Psoas muscle (tissue), 8 donors: ENCODE measurements around the gene ZC3H12C. TPM values are rescaled to one million over a fixed set of nuclear protein-coding genes. Genes with fewer than 3 reads are reported as not detected.
A peak's percentile ranks its signal among the peaks of the same experiment; 100 is the strongest.

ENCODE experiments used
- ATAC-seq, 4 donors: fragments of 200-7000 bp; cut with Tn5 transposase; one replicate each; pipeline ENCODE4 v1.9.1; 2020; ENCODE audit warnings: moderate library complexity in 3 of 4, mild to moderate bottlenecking in 2 of 4
- DNase-seq, 2 donors: peaks; one replicate each; pipeline ENCODE4 v3.0.0-alpha.2; 2020
- H3K27ac ChIP-seq: fragments of 200-600 bp; one replicate; pipeline ENCODE4 v1.8.0; 2022
- H3K27me3 ChIP-seq, 3 donors: fragments of 200-600 bp in 1 of 3; one replicate each; pipeline versions ENCODE4 v1.6.1 to v1.8.0; 2013 to 2022; ENCODE audit warnings: low read length in 2 of 3, mild to moderate bottlenecking in 2 of 3, moderate library complexity in 1 of 3; ENCODE audit not compliant: insufficient read depth in 3 of 3
- H3K36me3 ChIP-seq, 2 donors: fragments of 200-600 bp in 1 of 2; one replicate each; pipeline versions ENCODE4 v1.6.1 to v1.8.0; 2013 to 2022; ENCODE audit warnings: low read depth in 1 of 2, mild to moderate bottlenecking in 1 of 2, moderate library complexity in 1 of 2; ENCODE audit not compliant: insufficient read depth in 1 of 2
- H3K4me1 ChIP-seq: fragments of 200-600 bp; one replicate; pipeline ENCODE4 v1.8.0; 2022
- H3K4me3 ChIP-seq: fragments of 200-600 bp; one replicate; pipeline ENCODE4 v1.8.0; 2022; ENCODE audit warnings: mild to moderate bottlenecking
- H3K9me3 ChIP-seq: fragments of 200-600 bp; one replicate; pipeline ENCODE4 v1.8.0; 2022
- WGBS, 3 donors: extraction: QIAGEN DNeasy Blood & Tissue Kit; methylation state at CpG; one replicate each; pipeline versions ENCODE4 v1.1.6 to v1.1.7; 2013; 5-methylcytosine and 5-hydroxymethylcytosine counted together
- intact Hi-C, 2 donors: fragments of 100-400 bp; cut with DNase I; formaldehyde crosslinking; loops; one replicate each; pipeline versions ENCODE4 v1.11.0 to v1.14.2; 2022
- polyA plus RNA-seq, 3 donors: library from polyadenylated mRNA; stranded (reverse); fragments of 200-250 nt; gene quantifications; one replicate each; pipeline ENCODE4 v1.2.3, GENCODE V29; 2013
- total RNA-seq, 4 donors: library from RNA; stranded (reverse); fragmentation: NEBNext Ultra II Directional in 2 of 4; extraction: Animal tissue kit (Norgen Biotek cat#: 25700) in 2 of 4; gene quantifications; one replicate each; pipeline versions ENCODE4 v1.2.1 to v1.2.4, GENCODE V29; 2021 to 2023
- TF ChIP-seq, protein P1 (sequence below): fragments of 200-600 bp; IDR thresholded peaks from one replicate; pipeline ENCODE4 v1.8.0; 2022; ENCODE audit warnings: antibody characterized with exemption
- donor health status: healthy with polysubstance abuse.
- donor health status: DM: no; HTN: no; CAD: no; lungs with moderate emphysema.
- donor health status: Bipolar disorder and iron deficiency.
- donor health status: healthy.
- donor health status: DM: yes; HTN: yes; CAD: no.
- donor health status: DM: no; HTN: no; CAD: no.
- donor health status: DM: no; HTN: no; CAD: no.
- donor health status: DM: yes; HTN: yes; CAD: no.

ZC3H12C gene
- total and polyA plus RNA-seq, 7 donors: 2.3 to 27.4 (median 17.5) TPM

DNA sequence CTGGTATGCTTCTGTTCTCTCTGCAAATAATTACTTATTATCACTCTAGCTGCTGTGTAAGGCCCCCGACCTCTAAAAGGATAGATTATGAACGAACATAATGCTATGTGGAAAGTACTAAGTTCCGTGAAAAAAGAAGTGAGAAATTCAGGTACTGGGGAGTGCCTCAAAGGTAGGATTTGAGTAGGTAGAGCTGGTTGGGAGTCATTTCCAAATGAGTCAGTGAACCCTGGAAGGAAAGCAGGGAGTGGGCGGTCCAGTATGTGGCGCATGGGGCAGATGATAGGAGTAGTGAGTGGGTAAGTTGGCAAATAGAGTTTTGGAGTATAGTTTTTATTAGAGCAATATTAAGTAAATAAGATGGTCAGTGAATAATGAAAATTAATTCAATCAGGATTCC, 2.4 kb downstream of the ZC3H12C start:
- Histone ChIP-seq H3K27me3 (no peaks in the 10 kb centered on the region), H3K27ac (no peak overlapping the region), H3K9me3 (no peaks in the 10 kb centered on the region), H3K36me3 (no peaks in the 10 kb centered on the region), H3K4me1 (peaks cover 36% of the 10 kb centered on the region), H3K4me3 (peak overlapping the region; percentile 7)
- ATAC-seq (no peak), DNase-seq (no peak)
- intact Hi-C loops: loop anchor here in 1 of 2 donors (10.0 kb wide), 1 partner anchor 91 kb away; no protein-coding TSS in a partner anchor
- TF ChIP-seq, protein P1, sequence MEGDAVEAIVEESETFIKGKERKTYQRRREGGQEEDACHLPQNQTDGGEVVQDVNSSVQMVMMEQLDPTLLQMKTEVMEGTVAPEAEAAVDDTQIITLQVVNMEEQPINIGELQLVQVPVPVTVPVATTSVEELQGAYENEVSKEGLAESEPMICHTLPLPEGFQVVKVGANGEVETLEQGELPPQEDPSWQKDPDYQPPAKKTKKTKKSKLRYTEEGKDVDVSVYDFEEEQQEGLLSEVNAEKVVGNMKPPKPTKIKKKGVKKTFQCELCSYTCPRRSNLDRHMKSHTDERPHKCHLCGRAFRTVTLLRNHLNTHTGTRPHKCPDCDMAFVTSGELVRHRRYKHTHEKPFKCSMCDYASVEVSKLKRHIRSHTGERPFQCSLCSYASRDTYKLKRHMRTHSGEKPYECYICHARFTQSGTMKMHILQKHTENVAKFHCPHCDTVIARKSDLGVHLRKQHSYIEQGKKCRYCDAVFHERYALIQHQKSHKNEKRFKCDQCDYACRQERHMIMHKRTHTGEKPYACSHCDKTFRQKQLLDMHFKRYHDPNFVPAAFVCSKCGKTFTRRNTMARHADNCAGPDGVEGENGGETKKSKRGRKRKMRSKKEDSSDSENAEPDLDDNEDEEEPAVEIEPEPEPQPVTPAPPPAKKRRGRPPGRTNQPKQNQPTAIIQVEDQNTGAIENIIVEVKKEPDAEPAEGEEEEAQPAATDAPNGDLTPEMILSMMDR: no peak
- 77 to 84% (median 83%) methylated on average over 5 of the region's 5 CpGs for WGBS, 3 donors

DNA sequence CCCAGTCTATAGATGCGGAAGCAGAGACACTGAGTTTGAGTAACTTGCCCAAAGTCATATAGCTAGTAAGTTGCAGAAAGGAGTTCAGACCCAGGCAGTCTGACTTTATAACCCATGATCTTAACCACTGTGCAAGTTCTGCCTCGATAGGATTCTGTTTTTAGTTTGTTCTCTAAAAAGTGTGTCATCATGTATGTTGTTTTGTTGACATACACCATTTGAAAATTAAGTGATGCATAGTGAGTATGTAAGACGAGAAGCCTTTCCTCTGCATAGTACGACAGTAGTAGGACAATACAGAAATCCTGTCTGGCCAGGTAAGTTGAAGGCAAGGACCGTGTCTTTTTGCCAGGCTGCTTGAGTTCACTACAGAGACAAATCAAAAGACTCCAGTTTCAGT, 3.3 kb downstream of the ZC3H12C start:
- Histone ChIP-seq H3K9me3 (no peaks in the 10 kb centered on the region), H3K27me3 (no peaks in the 10 kb centered on the region), H3K4me3 (no peak overlapping the region), H3K27ac (no peak overlapping the region), H3K4me1 (peaks cover 36% of the 10 kb centered on the region), H3K36me3 (no peaks in the 10 kb centered on the region)
- TF ChIP-seq, protein P1: no peak
- intact Hi-C loops: loop anchor here in 1 of 2 donors (10.0 kb wide), 1 partner anchor 92 kb away; no protein-coding TSS in a partner anchor
- no peak for ATAC-seq
- no peak for DNase-seq
- WGBS, 3 donors: 69 to 82% (median 75%) methylated on average over 5 of the region's 5 CpGs

DNA sequence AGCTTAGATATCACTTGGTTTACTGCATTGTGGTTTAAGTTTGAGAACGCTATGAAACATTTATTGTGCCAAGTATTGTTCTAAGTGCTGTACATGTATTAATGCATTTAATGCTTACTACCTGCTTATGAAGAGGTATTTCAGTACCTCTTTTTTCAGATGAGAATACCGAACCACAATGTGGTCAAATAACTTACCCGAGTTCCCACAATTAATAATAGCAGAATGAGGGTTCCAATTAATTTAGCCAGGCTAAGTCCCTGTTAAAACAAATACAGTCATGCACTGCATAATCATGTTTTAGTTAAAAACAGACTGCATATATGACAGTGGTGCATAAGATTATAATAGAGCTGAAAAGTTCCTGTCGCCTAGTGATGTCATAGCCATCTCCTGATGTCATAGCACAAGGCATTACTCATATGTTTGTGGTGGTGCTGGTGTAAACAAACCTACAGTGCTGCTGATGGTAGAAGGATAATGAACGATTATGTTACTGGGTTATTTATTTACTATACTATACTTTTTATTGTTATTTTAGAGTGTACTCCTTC, 4.3 kb downstream of the ZC3H12C start:
- intact Hi-C loops: loop anchor here in 1 of 2 donors (10.0 kb wide), 1 partner anchor 93 kb away; no protein-coding TSS in a partner anchor
- Histone ChIP-seq H3K4me3 (no peak overlapping the region), H3K4me1 (peaks cover 36% of the 10 kb centered on the region), H3K27me3 (no peaks in the 10 kb centered on the region), H3K9me3 (no peaks in the 10 kb centered on the region), H3K27ac (no peak overlapping the region), H3K36me3 (no peaks in the 10 kb centered on the region)
- no peak for ATAC-seq
- DNase-seq: no peak
- TF ChIP-seq, protein P1: no peak
- 94 to 97% (median 97%) methylated on average over 5 of the region's 5 CpGs for WGBS, 3 donors

DNA sequence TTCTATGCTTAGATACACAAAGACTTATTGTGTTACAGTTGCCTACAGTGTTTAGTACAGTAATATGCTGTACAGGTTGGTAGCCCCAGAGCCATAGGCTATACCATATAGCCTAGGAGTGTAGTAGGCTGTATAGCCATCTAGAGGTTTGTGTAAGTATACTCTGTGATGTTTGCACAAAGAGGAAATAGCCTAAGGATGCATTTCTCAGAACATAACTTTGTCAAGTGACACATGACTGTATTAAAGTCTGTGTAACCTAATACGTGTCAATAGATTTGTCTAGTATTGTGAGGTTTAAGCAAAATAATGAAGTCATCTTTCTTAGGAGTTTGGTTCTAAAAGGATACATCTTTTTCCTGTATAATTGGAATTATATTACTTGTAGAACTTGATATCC, 5.5 kb downstream of the ZC3H12C start:
- TF ChIP-seq, protein P1: no peak

More for the DNA sequence above, 5.5 kb downstream of the ZC3H12C start:
- DNase-seq (no peak), ATAC-seq (no peak)
- Histone ChIP-seq H3K36me3 (no peaks in the 10 kb centered on the region), H3K4me1 (peaks cover 36% of the 10 kb centered on the region), H3K4me3 (no peak overlapping the region), H3K27me3 (no peaks in the 10 kb centered on the region), H3K9me3 (no peaks in the 10 kb centered on the region), H3K27ac (no peak overlapping the region)
- intact Hi-C loops: loop anchor here in 1 of 2 donors (10.0 kb wide), 1 partner anchor 94 kb away; no protein-coding TSS in a partner anchor
- WGBS, 3 donors: 82 to 94% (median 90%) methylated on average over 1 of the region's 1 CpG
